HL-60 (cell line): ENCODE results near the gene MED14.

Experiments used
- DNase-seq, 2 experiments: peaks; one replicate each; pipeline ENCODE4 v3.0.0-alpha.2; 2010 to 2020; ENCODE audit warnings: low read depth in 1 of 2, low spot score in 1 of 2
- H3K27ac ChIP-seq: fragments of 250-450 bp; sonication (Bioruptor Pico); replicated peaks from 2 replicates; pipeline ENCODE4 v1.5.1; 2020; ENCODE audit warnings: mild to moderate bottlenecking, moderate library complexity
- H3K27me3 ChIP-seq: fragments of 250-450 bp; sonication (Bioruptor Pico); 2 replicates; pipeline ENCODE4 v1.5.1; 2021; ENCODE audit warnings: mild to moderate bottlenecking, moderate library complexity; ENCODE audit not compliant: insufficient read depth, poor library complexity, severe bottlenecking
- H3K4me3 ChIP-seq: replicated peaks from 2 replicates; pipeline ENCODE4 v1.5.1; 2011; ENCODE audit warnings: mild to moderate bottlenecking, control low read depth, low read length; ENCODE audit not compliant: insufficient read depth
- CTCF ChIP-seq: IDR thresholded peaks from one replicate; pipeline ENCODE4 v1.5.1; 2011; ENCODE audit warnings: low read length, control low read depth, inconsistent platforms; ENCODE audit not compliant: insufficient read depth
- GABPA ChIP-seq: IDR thresholded peaks from 2 replicates; pipeline ENCODE4 v1.6.1; 2012; ENCODE audit warnings: low read depth
- POLR2AphosphoS5 ChIP-seq: IDR thresholded peaks from 2 replicates; pipeline ENCODE4 v1.6.1; 2012; ENCODE audit warnings: low read depth
- REST ChIP-seq: IDR thresholded peaks from 2 replicates; pipeline ENCODE4 v1.6.1; 2012; ENCODE audit warnings: low read depth; ENCODE audit not compliant: insufficient replicate concordance
- SPI1 ChIP-seq: IDR thresholded peaks from 2 replicates; pipeline ENCODE4 v1.6.1; 2012; ENCODE audit warnings: low read depth, mild to moderate bottlenecking, borderline replicate concordance

MED14 gene

GRCh38 chrX:40727581-40728252 lies 7.6 kb downstream of the MED14 start:
- no peaks in the 10 kb centered on the region for H3K27me3 ChIP-seq
- TF ChIP-seq SPI1 = no peak
- no peak for TF ChIP-seq GABPA
- TF ChIP-seq CTCF = no peak
- no peak for TF ChIP-seq REST
- TF ChIP-seq POLR2AphosphoS5 = no peak
- DNase-seq = no peak
- H3K4me3 ChIP-seq = no peak overlapping the region
- H3K27ac ChIP-seq = no peak overlapping the region

GRCh38 chrX:40727093-40727492 lies 8.2 kb downstream of the MED14 start:
- Histone ChIP-seq H3K27ac (no peak overlapping the region), H3K27me3 (no peaks in the 10 kb centered on the region), H3K4me3 (no peak overlapping the region)
- no peak for DNase-seq
- TF ChIP-seq GABPA (no peak), CTCF (no peak), SPI1 (no peak), POLR2AphosphoS5 (no peak), REST (no peak)

- H3K27me3 ChIP-seq = no peaks in the 10 kb centered on the region
- H3K27ac ChIP-seq = no peak overlapping the region
- DNase-seq = no peak
- no peak overlapping the region for H3K4me3 ChIP-seq
- no peak for TF ChIP-seq REST
- TF ChIP-seq CTCF = no peak
Observed at GRCh38 chrX:40722930-40723329, 12.4 kb downstream of the MED14 start.
